ENCODE results near the gene NNT.
"Not testable (repeated sequence)": the region's sequence is repeated elsewhere in the genome, so short reads cannot be mapped to it uniquely, and the experiment has no call there.

NNT gene

GRCh38 chr5:43572357-43572756, 30.6 kb upstream of the NNT start:
- Histone ChIP-seq H3K9ac (ENCODE audit: low read depth, low read length, poor library complexity, severe bottlenecking) (no peak overlapping the region), H3K27me3 (ENCODE audit: insufficient read depth, low read length, poor library complexity, severe bottlenecking) (no peaks in the 10 kb centered on the region), H3K79me2 (ENCODE audit: insufficient read depth, low read length) (no peaks in the 10 kb centered on the region), H2AFZ (ENCODE audit: low read length) (no peak overlapping the region), H3K36me3 (ENCODE audit: insufficient read depth, low read length) (0 out of 2 replicates have a peak, but pooled peaks cover 4% of the 10 kb centered on the region), H3K9me2 (replicated peaks; ENCODE audit: low read depth, low read length) (no peaks in the 10 kb centered on the region), H3F3A (ENCODE audit: low read depth) (no peaks in the 10 kb centered on the region), H3K4me2 (ENCODE audit: low read depth, low read length, poor library complexity, severe bottlenecking) (no peak overlapping the region), H3K9me3 (ENCODE audit: insufficient read depth, low read depth, low read length) (no peaks in the 10 kb centered on the region), H3K4me1 (ENCODE audit: insufficient read depth, low read length, poor library complexity, severe bottlenecking) (no peaks in the 10 kb centered on the region), H4K20me1 (ENCODE audit: insufficient read depth, low read length, poor library complexity, severe bottlenecking) (no peaks in the 10 kb centered on the region), H3K4me3 (ENCODE audit: low read length, poor library complexity, severe bottlenecking) (no peak overlapping the region)
- TF ChIP-seq, protein P1, sequence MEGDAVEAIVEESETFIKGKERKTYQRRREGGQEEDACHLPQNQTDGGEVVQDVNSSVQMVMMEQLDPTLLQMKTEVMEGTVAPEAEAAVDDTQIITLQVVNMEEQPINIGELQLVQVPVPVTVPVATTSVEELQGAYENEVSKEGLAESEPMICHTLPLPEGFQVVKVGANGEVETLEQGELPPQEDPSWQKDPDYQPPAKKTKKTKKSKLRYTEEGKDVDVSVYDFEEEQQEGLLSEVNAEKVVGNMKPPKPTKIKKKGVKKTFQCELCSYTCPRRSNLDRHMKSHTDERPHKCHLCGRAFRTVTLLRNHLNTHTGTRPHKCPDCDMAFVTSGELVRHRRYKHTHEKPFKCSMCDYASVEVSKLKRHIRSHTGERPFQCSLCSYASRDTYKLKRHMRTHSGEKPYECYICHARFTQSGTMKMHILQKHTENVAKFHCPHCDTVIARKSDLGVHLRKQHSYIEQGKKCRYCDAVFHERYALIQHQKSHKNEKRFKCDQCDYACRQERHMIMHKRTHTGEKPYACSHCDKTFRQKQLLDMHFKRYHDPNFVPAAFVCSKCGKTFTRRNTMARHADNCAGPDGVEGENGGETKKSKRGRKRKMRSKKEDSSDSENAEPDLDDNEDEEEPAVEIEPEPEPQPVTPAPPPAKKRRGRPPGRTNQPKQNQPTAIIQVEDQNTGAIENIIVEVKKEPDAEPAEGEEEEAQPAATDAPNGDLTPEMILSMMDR (conservative IDR thresholded peaks at IDR 0.05; ENCODE audit: low read length) = no peak
- no peak for TF ChIP-seq EZH2phosphoT487 (IDR thresholded peaks at IDR 0.05; ENCODE audit: borderline replicate concordance)

GRCh38 chr5:43573058-43573457, 29.9 kb upstream of the NNT start:
- H3K27me3 ChIP-seq (ENCODE audit: insufficient read depth, low read length, poor library complexity, severe bottlenecking) = no peaks in the 10 kb centered on the region

GRCh38 chr5:43580402-43581210, 22.4 kb upstream of the NNT start:
- not testable (repeated sequence) for H3K79me2 ChIP-seq (ENCODE audit: insufficient read depth, low read length); H3K4me2 ChIP-seq (ENCODE audit: low read depth, low read length, poor library complexity, severe bottlenecking); H3K27me3 ChIP-seq (ENCODE audit: insufficient read depth, low read length, poor library complexity, severe bottlenecking); H3K9me2 ChIP-seq (replicated peaks; ENCODE audit: low read depth, low read length); H2AFZ ChIP-seq (ENCODE audit: low read length); H3K36me3 ChIP-seq (ENCODE audit: insufficient read depth, low read length); H4K20me1 ChIP-seq (ENCODE audit: insufficient read depth, low read length, poor library complexity, severe bottlenecking); H3F3A ChIP-seq (ENCODE audit: low read depth); H3K4me1 ChIP-seq (ENCODE audit: insufficient read depth, low read length, poor library complexity, severe bottlenecking); H3K9me3 ChIP-seq (ENCODE audit: insufficient read depth, low read depth, low read length); H3K9ac ChIP-seq (ENCODE audit: low read depth, low read length, poor library complexity, severe bottlenecking); H3K4me3 ChIP-seq (ENCODE audit: low read length, poor library complexity, severe bottlenecking)

More at GRCh38 chr5:43573058-43573457, 29.9 kb upstream of the NNT start:
- Histone ChIP-seq H3K36me3 (ENCODE audit: insufficient read depth, low read length) (0 out of 2 replicates have a peak, but pooled peaks cover 4% of the 10 kb centered on the region), H3K79me2 (ENCODE audit: insufficient read depth, low read length) (no peaks in the 10 kb centered on the region), H3K4me1 (ENCODE audit: insufficient read depth, low read length, poor library complexity, severe bottlenecking) (no peaks in the 10 kb centered on the region), H3K4me3 (ENCODE audit: low read length, poor library complexity, severe bottlenecking) (no peak overlapping the region), H3K9me2 (replicated peaks; ENCODE audit: low read depth, low read length) (no peaks in the 10 kb centered on the region), H2AFZ (ENCODE audit: low read length) (no peak overlapping the region), H3K9ac (ENCODE audit: low read depth, low read length, poor library complexity, severe bottlenecking) (no peak overlapping the region), H4K20me1 (ENCODE audit: insufficient read depth, low read length, poor library complexity, severe bottlenecking) (no peaks in the 10 kb centered on the region), H3F3A (ENCODE audit: low read depth) (no peaks in the 10 kb centered on the region), H3K9me3 (ENCODE audit: insufficient read depth, low read depth, low read length) (no peaks in the 10 kb centered on the region), H3K4me2 (ENCODE audit: low read depth, low read length, poor library complexity, severe bottlenecking) (no peak overlapping the region)
- TF ChIP-seq, protein P1 (conservative IDR thresholded peaks at IDR 0.05; ENCODE audit: low read length) = no peak
- TF ChIP-seq EZH2phosphoT487 (IDR thresholded peaks at IDR 0.05; ENCODE audit: borderline replicate concordance) = no peak

DNA sequence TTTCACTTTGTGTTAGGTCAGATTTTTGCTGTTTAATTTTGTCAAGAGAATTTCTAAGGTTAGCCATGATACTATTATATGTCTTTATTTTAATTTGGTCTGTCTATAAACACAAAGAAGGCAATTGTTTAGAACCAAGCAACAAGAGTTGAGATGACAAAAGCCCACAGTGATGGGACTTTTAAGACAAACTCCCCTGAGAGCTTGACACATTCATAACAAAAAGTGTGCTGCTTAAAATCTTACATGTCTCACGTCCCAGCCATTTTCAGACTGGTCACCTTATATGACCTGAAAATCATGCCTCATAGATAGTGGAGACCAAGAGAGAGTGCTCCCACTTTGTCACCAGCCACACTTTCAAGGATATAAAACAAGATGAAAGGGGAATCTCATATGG, 21.6 kb upstream of the NNT start:
- Histone ChIP-seq H3K4me2 (ENCODE audit: low read depth, low read length, poor library complexity, severe bottlenecking) (no peak overlapping the region), H4K20me1 (ENCODE audit: insufficient read depth, low read length, poor library complexity, severe bottlenecking) (no peaks in the 10 kb centered on the region)
- TF ChIP-seq, protein P1 (conservative IDR thresholded peaks at IDR 0.05; ENCODE audit: low read length) = no peak
- no peak for TF ChIP-seq EZH2phosphoT487 (IDR thresholded peaks at IDR 0.05; ENCODE audit: borderline replicate concordance)

More for the DNA sequence above, 21.6 kb upstream of the NNT start:
- Histone ChIP-seq H3K9me3 (ENCODE audit: insufficient read depth, low read depth, low read length) (no peaks in the 10 kb centered on the region), H3K79me2 (ENCODE audit: insufficient read depth, low read length) (no peaks in the 10 kb centered on the region), H3K4me3 (ENCODE audit: low read length, poor library complexity, severe bottlenecking) (no peak overlapping the region), H3K4me1 (ENCODE audit: insufficient read depth, low read length, poor library complexity, severe bottlenecking) (no peaks in the 10 kb centered on the region), H3K36me3 (ENCODE audit: insufficient read depth, low read length) (no peaks in the 10 kb centered on the region), H3F3A (ENCODE audit: low read depth) (no peaks in the 10 kb centered on the region), H3K9ac (ENCODE audit: low read depth, low read length, poor library complexity, severe bottlenecking) (no peak overlapping the region), H3K9me2 (replicated peaks; ENCODE audit: low read depth, low read length) (no peaks in the 10 kb centered on the region), H2AFZ (ENCODE audit: low read length) (no peak overlapping the region), H3K27me3 (ENCODE audit: insufficient read depth, low read length, poor library complexity, severe bottlenecking) (no peaks in the 10 kb centered on the region)

All from Loucy (cell line).